Activated B cell treated with CpG ODN at 0.5 μM for 24 hours (primary cell): ENCODE data around the gene GINS2. TPM values are rescaled to one million over a fixed set of nuclear protein-coding genes. Genes with fewer than 3 reads are reported as not detected.

Source experiments
- ATAC-seq: fragments of 200-7000 bp; cut with Tn5 transposase; one replicate; pipeline ENCODE4 v1.10.0; 2021; ENCODE audit warnings: low read depth, mild to moderate bottlenecking, moderate library complexity
- CTCF ChIA-PET: fragments of 350-600 bp; sonication (Branson Sonifier 250); formaldehyde crosslinking; loops from one replicate; lab custom pipeline; 2021; ENCODE audit warnings: antibody characterized with exemption; lab: Charles Lee
- POLR2A ChIA-PET: fragments of 350-600 bp; sonication (Branson Sonifier 250); formaldehyde crosslinking; loops from one replicate; lab custom pipeline; 2021; ENCODE audit warnings: antibody characterized with exemption; lab: Charles Lee
- DNase-seq: peaks from one replicate; pipeline ENCODE4 v3.0.0; 2022
- H3K27ac Mint-ChIP-seq: one replicate; pipeline ENCODE4 v1.8.0; 2020; ENCODE audit warnings: mixed read lengths
- H3K27me3 Mint-ChIP-seq: one replicate; pipeline ENCODE4 v1.8.0; 2021; ENCODE audit warnings: mixed read lengths
- H3K36me3 Mint-ChIP-seq: one replicate; pipeline ENCODE4 v1.8.0; 2021; ENCODE audit warnings: low read depth, mixed read lengths
- H3K4me1 Mint-ChIP-seq: one replicate; pipeline ENCODE4 v1.8.0; 2021; ENCODE audit warnings: mixed read lengths
- H3K4me3 Mint-ChIP-seq: one replicate; pipeline ENCODE4 v1.8.0; 2020; ENCODE audit warnings: mild to moderate bottlenecking, mixed read lengths
- H3K9me3 Mint-ChIP-seq: one replicate; pipeline ENCODE4 v1.8.0; 2020; ENCODE audit warnings: mixed read lengths
- intact Hi-C: fragments of 100-400 bp; cut with micrococcal nuclease; formaldehyde crosslinking; loops from one replicate; pipeline ENCODE4 v1.15.1; 2024
- total RNA-seq: library from RNA; stranded (reverse); gene quantifications from 2 replicates; pipeline ENCODE4 v1.2.3, GENCODE V29; 2022
- TF ChIP-seq, protein P1 (sequence below): fragments of 200-600 bp; IDR thresholded peaks from one replicate; pipeline ENCODE4 v1.8.0; 2022; ENCODE audit warnings: antibody characterized with exemption, mild to moderate bottlenecking

Gene GINS2
- total RNA-seq, 1 donor from 2014 or later: 6.0 TPM

DNA sequence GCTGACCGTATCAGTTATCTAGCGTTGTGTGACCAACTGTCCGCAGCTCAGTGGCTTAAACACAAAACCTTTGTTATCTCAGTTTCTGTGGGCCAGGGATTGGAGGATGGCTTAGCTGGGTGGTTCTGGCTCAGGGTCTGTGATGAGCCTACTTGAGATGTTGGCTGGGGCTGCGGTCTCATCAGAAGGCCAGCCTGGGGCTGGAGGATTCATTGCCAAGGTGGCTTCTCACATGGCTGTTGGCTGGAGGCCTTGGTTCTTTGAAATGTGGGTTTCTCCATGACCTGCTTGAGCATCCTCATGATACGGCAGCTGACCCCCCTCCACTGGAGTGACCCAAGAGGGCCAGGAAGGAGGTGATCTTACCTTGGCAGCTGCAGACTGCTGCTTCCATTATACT lies 58.9 kb downstream of the GINS2 start:
- POLR2A ChIA-PET: no interaction called here
- Mint-ChIP-seq H3K4me1 (peaks cover 21% of the 10 kb centered on the region), H3K4me3 (no peak overlapping the region), H3K27ac (no peak overlapping the region), H3K27me3 (no peaks in the 10 kb centered on the region), H3K36me3 (peaks cover 23% of the 10 kb centered on the region), H3K9me3 (peaks cover 4% of the 10 kb centered on the region)
- CTCF ChIA-PET: interaction anchor here (1.2 kb wide), 1 partner anchor 14 kb away, joined by 3 read pairs; no protein-coding TSS in a partner anchor
- TF ChIP-seq, protein P1, sequence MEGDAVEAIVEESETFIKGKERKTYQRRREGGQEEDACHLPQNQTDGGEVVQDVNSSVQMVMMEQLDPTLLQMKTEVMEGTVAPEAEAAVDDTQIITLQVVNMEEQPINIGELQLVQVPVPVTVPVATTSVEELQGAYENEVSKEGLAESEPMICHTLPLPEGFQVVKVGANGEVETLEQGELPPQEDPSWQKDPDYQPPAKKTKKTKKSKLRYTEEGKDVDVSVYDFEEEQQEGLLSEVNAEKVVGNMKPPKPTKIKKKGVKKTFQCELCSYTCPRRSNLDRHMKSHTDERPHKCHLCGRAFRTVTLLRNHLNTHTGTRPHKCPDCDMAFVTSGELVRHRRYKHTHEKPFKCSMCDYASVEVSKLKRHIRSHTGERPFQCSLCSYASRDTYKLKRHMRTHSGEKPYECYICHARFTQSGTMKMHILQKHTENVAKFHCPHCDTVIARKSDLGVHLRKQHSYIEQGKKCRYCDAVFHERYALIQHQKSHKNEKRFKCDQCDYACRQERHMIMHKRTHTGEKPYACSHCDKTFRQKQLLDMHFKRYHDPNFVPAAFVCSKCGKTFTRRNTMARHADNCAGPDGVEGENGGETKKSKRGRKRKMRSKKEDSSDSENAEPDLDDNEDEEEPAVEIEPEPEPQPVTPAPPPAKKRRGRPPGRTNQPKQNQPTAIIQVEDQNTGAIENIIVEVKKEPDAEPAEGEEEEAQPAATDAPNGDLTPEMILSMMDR: no peak
- intact Hi-C loops: no loop called here
- no peak for DNase-seq
- no peak for ATAC-seq

DNA sequence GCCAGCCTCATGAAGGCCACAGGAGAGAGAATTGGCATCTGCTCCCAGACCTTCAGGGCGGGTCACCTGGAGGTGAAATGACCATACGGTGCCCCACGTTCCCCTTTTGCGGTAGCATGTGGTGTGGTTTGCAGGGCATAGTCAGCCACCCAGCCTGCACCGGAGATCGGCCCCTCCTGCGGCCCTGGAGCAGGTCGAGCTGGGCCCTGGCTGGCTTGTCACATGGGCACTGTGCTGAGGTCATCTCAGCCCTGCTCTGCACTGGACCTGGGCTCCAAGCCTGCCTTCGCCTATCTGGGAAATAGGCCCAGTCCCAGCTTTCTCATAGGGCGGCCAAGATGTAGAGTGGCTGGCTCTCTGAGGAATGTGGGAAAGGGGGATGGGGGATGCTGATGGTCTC lies 59.4 kb downstream of the GINS2 start:
- intact Hi-C loops: no loop called here
- Mint-ChIP-seq H3K27ac (no peak overlapping the region), H3K4me3 (no peak overlapping the region), H3K27me3 (no peaks in the 10 kb centered on the region), H3K36me3 (peaks cover 21% of the 10 kb centered on the region), H3K4me1 (peaks cover 21% of the 10 kb centered on the region), H3K9me3 (peaks cover 4% of the 10 kb centered on the region)
- ATAC-seq (no peak), DNase-seq (no peak)
- CTCF ChIA-PET: no interaction called here
- TF ChIP-seq, protein P1: no peak
- POLR2A ChIA-PET: no interaction called here

GRCh38 chr16:85628645-85629044 lies 60.1 kb downstream of the GINS2 start:
- POLR2A ChIA-PET: no interaction called here
- no peak overlapping the region for H3K27ac Mint-ChIP-seq
- intact Hi-C loops: no loop called here
- TF ChIP-seq, protein P1: no peak
- no peak for ATAC-seq
- DNase-seq: no peak
- peaks cover 4% of the 10 kb centered on the region for H3K9me3 Mint-ChIP-seq
- peaks cover 21% of the 10 kb centered on the region for H3K4me1 Mint-ChIP-seq
- peaks cover 18% of the 10 kb centered on the region for H3K36me3 Mint-ChIP-seq
- CTCF ChIA-PET: interaction anchor here (1.6 to 1.7 kb wide), 2 partner anchors 13 to 208 kb away, joined by 5 to 6 read pairs; no protein-coding TSS in a partner anchor
- H3K27me3 Mint-ChIP-seq: no peaks in the 10 kb centered on the region
- H3K4me3 Mint-ChIP-seq: no peak overlapping the region

DNA sequence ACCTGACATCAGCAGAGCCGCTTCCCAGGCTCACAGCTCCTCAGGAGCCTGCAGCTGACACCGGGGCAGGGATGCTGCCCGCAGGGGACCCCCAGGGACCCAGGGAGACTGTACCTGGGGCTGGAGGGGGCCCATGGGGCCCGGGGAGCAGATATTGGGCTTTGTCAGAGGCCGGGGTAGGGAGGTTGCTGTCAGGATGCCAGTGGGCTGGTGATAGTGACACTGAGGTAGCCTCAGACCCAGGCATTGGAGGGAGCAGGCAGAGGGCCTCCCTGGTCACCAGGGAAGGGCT lies 60.5 kb downstream of the GINS2 start:
- Mint-ChIP-seq H3K27me3 (no peaks in the 10 kb centered on the region), H3K4me3 (no peak overlapping the region), H3K27ac (no peak overlapping the region), H3K9me3 (peaks cover 4% of the 10 kb centered on the region), H3K36me3 (peaks cover 18% of the 10 kb centered on the region), H3K4me1 (peaks cover 25% of the 10 kb centered on the region)
- ChIA-PET POLR2A (no interaction called here), CTCF (interaction anchor here (1.6 to 1.7 kb wide), 2 partner anchors 12 to 207 kb away, joined by 5 to 6 read pairs; no protein-coding TSS in a partner anchor)
- ATAC-seq: no peak
- no peak for DNase-seq
- intact Hi-C loops: no loop called here
- TF ChIP-seq, protein P1: no peak

DNA sequence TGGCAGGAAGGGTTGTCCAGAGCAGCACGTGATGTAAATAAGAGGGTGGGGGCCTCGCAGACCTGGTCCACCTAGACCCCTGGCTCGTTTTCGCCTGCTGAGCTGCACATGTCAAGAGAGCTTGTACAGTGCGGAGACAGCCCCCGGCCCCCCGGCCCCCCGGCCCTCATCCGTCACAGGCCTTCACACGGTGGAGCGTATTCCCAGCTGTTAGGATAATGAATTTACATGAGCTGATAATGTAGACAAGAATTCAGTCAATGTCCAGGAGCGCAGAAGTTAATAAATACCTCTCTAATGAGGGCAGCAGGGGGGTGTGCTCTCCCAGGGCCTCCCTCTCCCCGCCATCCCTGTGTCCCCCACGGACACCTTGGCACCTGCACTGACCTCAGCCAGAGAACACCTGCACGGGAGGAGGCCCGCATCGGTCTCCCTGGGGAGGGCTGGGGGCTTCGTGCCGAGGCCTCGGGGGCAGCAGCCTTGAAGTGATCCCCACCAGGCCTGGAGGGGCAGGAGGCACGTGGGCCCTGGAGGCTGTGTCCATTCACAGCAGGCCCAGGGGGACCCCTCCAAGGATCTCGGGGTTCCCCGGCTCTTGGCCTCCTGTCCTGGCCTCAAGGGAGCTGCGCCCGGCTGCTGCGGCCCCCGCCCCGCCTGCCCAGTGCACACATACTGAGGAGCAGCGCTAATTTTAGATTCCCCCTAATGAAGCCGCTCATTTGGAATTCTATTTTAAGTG lies 61.1 kb downstream of the GINS2 start:
- intact Hi-C loops: no loop called here
- H3K27ac Mint-ChIP-seq: no peak overlapping the region
- TF ChIP-seq, protein P1: no peak
- CTCF ChIA-PET: interaction anchor here (0.7 to 1.7 kb wide), 3 partner anchors 11 to 207 kb away, joined by 3 to 6 read pairs (median 5); no protein-coding TSS in a partner anchor
- POLR2A ChIA-PET: interaction anchor here (0.7 kb wide), 1 partner anchor 55 kb away, joined by 7 read pairs; no protein-coding TSS in a partner anchor
- DNase-seq: no peak
- peaks cover 29% of the 10 kb centered on the region for H3K4me1 Mint-ChIP-seq
- H3K27me3 Mint-ChIP-seq: no peaks in the 10 kb centered on the region
- no peak for ATAC-seq
- H3K9me3 Mint-ChIP-seq: peaks cover 4% of the 10 kb centered on the region
- H3K4me3 Mint-ChIP-seq: no peak overlapping the region
- H3K36me3 Mint-ChIP-seq: peaks cover 20% of the 10 kb centered on the region
